Measurements from ENCODE around the gene KBTBD4. TPM values are rescaled to one million over a fixed set of nuclear protein-coding genes. Genes with fewer than 3 reads are reported as not detected.

The KBTBD4 gene
- total and polyA plus RNA-seq, 8 donors: 3.5 to 13.0 (median 6.7) TPM

DNA sequence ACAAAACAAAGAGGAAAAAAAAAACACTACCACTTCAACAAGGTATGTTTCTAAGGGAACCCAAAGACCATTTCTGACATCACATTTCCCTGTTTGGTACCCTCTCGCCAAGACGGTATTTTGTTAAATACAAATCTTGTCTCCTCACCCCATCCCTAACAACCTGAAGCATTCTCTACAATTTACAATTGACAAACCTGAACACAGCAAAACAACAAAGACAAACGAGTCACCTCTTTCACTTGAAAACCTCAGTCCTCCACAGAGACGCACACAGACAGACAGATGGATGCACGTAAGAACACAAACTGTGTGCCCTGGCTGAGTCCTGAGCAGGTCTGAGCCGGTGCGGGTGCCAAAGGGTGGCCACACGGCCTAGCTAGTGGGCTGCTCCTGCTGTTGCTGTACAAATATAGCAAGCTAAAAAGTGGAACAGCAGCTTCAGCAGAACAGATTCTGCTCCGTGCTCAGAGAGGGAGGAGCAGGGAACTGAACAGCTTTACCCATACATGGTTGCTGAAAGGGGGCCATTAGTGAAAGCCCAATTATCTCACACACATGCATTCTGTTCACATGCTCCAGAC, 54.4 kb downstream of the KBTBD4 start:
- WGBS, 2 donors: 31 to 37% methylated on average over 9 of the region's 9 CpGs
- H3K27me3 ChIP-seq: no peaks in the 10 kb centered on the region
- no peaks in the 10 kb centered on the region for H3K36me3 ChIP-seq
- peaks cover 16 to 26% (median 24%) of the 10 kb centered on the region in 3 donors for H3K4me1 ChIP-seq
- peak overlapping the region in 3 of 4 donors; percentile 38 to 65 (median 57) for H3K27ac ChIP-seq
- no peak overlapping the region for H3K4me3 ChIP-seq
- DNase-seq: no peak
- FAIRE-seq: no peak
- H3K9me3 ChIP-seq: no peaks in the 10 kb centered on the region
- TF ChIP-seq, protein P1, sequence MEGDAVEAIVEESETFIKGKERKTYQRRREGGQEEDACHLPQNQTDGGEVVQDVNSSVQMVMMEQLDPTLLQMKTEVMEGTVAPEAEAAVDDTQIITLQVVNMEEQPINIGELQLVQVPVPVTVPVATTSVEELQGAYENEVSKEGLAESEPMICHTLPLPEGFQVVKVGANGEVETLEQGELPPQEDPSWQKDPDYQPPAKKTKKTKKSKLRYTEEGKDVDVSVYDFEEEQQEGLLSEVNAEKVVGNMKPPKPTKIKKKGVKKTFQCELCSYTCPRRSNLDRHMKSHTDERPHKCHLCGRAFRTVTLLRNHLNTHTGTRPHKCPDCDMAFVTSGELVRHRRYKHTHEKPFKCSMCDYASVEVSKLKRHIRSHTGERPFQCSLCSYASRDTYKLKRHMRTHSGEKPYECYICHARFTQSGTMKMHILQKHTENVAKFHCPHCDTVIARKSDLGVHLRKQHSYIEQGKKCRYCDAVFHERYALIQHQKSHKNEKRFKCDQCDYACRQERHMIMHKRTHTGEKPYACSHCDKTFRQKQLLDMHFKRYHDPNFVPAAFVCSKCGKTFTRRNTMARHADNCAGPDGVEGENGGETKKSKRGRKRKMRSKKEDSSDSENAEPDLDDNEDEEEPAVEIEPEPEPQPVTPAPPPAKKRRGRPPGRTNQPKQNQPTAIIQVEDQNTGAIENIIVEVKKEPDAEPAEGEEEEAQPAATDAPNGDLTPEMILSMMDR (IDR thresholded peaks at IDR 0.05): no peak
- ATAC-seq: peak; percentile 22 to 68 (median 66)
- intact Hi-C loops (cut with DNase I): no loop called here

DNA sequence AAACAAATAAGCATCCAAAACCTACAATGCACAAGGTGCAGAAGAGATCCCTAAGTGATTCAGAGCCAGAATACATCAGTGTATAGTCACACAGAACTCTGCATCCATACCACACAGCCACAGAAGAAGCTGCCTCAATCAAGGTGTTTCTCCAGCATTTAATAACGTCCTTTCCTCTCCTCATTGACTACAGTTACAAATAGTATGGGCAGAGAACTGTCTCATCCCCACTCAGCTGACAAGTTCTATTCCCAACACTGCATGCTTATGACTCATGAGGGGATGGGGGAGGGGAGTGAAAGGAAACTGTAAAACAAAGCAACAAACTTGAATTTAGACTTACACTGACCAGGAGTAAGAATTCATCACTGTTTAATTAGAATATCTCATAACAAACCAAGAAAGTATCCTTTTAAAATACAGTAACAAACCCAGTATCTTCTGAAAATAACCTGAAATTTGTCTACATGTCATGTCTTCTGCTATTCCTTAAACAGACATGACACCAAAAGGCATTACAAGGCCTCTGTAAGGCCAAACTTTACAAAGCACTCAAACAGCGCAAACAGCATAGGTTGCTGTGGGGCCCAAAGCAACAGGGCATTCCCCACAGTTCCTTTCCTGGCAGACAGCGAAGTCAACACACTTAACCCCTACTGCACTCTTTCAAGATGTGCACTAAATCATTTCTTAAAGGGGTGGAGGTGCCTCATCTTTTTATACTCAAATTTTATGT, 55.1 kb downstream of the KBTBD4 start:
- intact Hi-C loops (cut with DNase I): no loop called here
- Histone ChIP-seq H3K36me3 (no peaks in the 10 kb centered on the region), H3K4me3 (no peak overlapping the region), H3K4me1 (peaks cover 16 to 27% (median 24%) of the 10 kb centered on the region in 3 donors), H3K27ac (peak overlapping the region in 3 of 4 donors; percentile 38 to 65 (median 57)), H3K9me3 (no peaks in the 10 kb centered on the region), H3K27me3 (no peaks in the 10 kb centered on the region)
- WGBS, 2 donors: 6 to 17% methylated on average over 3 of the region's 3 CpGs
- DNase-seq: peak in 2 of 6 donors; percentile 16 to 25
- TF ChIP-seq, protein P1 (IDR thresholded peaks at IDR 0.05): no peak
- FAIRE-seq: no peak
- ATAC-seq: peak; percentile 74 to 89 (median 82)

Other genes starting within 250 kb of the KBTBD4 start
- gene MYBPC3, start 226.3 kb downstream of the KBTBD4 start, total RNA-seq: 1 to 10 TPM in 1 of 6 donors, under 1 TPM in 3, not detected in 2; 0.06 to 1.0 (median 0.09) TPM
- under 1 TPM; 0.14 to 0.23 TPM for gene MYBPC3, start 226.3 kb downstream of the KBTBD4 start, polyA plus RNA-seq
- 10 to 100 TPM in 2 of 6 donors, 1 to 10 TPM in 4; 1.0 to 24.2 (median 4.5) TPM for gene SPI1, start 200.4 kb downstream of the KBTBD4 start, total RNA-seq
- 1 to 10 TPM; 4.7 to 7.6 TPM for gene SPI1, start 200.4 kb downstream of the KBTBD4 start, polyA plus RNA-seq
- gene SLC39A13, start 170.4 kb downstream of the KBTBD4 start, total RNA-seq: 10 to 100 TPM; 14.6 to 28.5 (median 19.3) TPM
- gene SLC39A13, start 170.4 kb downstream of the KBTBD4 start, polyA plus RNA-seq: 10 to 100 TPM; 52.6 to 55.6 TPM
- gene PSMC3, start 152.5 kb downstream of the KBTBD4 start, total RNA-seq: 10 to 100 TPM; 37.4 to 59.4 (median 50.3) TPM
- gene PSMC3, start 152.5 kb downstream of the KBTBD4 start, polyA plus RNA-seq: 10 to 100 TPM; 55.0 to 67.5 TPM
- under 1 TPM; 0.18 to 0.56 (median 0.30) TPM for gene RAPSN, start 129.8 kb downstream of the KBTBD4 start, total RNA-seq
- under 1 TPM; 0.34 to 0.92 TPM for gene RAPSN, start 129.8 kb downstream of the KBTBD4 start, polyA plus RNA-seq
- 10 to 100 TPM; 31.0 to 56.3 (median 38.4) TPM for gene CELF1, start 25.8 kb downstream of the KBTBD4 start, total RNA-seq
- 10 to 100 TPM; 20.0 to 29.5 TPM for gene CELF1, start 25.8 kb downstream of the KBTBD4 start, polyA plus RNA-seq
- gene PTPMT1, start 13.4 kb downstream of the KBTBD4 start, total RNA-seq: 10 to 100 TPM; 15.7 to 24.7 (median 19.6) TPM
- 10 to 100 TPM; 24.6 to 34.3 TPM for gene PTPMT1, start 13.4 kb downstream of the KBTBD4 start, polyA plus RNA-seq
- 10 to 100 TPM; 28.8 to 48.5 (median 35.3) TPM for gene NDUFS3, start 104 bp upstream of the KBTBD4 start, total RNA-seq
- 100 to 1,000 TPM in 1 of 2 donors, 10 to 100 TPM in 1; 85.8 to 113 TPM for gene NDUFS3, start 104 bp upstream of the KBTBD4 start, polyA plus RNA-seq
- gene FAM180B, start 7.7 kb upstream of the KBTBD4 start, total RNA-seq: under 1 TPM in 1 of 6 donors, not detected in 5; 0.17 TPM
- gene FAM180B, start 7.7 kb upstream of the KBTBD4 start, polyA plus RNA-seq: not detected
- 1 to 10 TPM in 1 of 6 donors, under 1 TPM in 4, not detected in 1; 0.09 to 1.1 (median 0.20) TPM for gene C1QTNF4, start 15.4 kb upstream of the KBTBD4 start, total RNA-seq
- gene C1QTNF4, start 15.4 kb upstream of the KBTBD4 start, polyA plus RNA-seq: 1 to 10 TPM; 1.3 to 3.6 TPM
- gene MTCH2, start 63.6 kb upstream of the KBTBD4 start, total RNA-seq: 10 to 100 TPM; 13.5 to 34.2 (median 25.5) TPM
- gene MTCH2, start 63.6 kb upstream of the KBTBD4 start, polyA plus RNA-seq: 10 to 100 TPM; 13.6 to 23.2 TPM
- gene AGBL2, start 136.4 kb upstream of the KBTBD4 start, total RNA-seq: 1 to 10 TPM in 3 of 6 donors, under 1 TPM in 3; 0.51 to 2.4 (median 0.91) TPM
- 1 to 10 TPM; 1.8 to 4.3 TPM for gene AGBL2, start 136.4 kb upstream of the KBTBD4 start, polyA plus RNA-seq
- gene FNBP4, start 188.4 kb upstream of the KBTBD4 start, total RNA-seq: 10 to 100 TPM; 31.7 to 56.1 (median 38.4) TPM
- gene FNBP4, start 188.4 kb upstream of the KBTBD4 start, polyA plus RNA-seq: 10 to 100 TPM; 38.5 to 53.6 TPM